HEK293 (cell line): Measurements from ENCODE around the gene RNASEH2A.

ENCODE experiments used
- AEBP2 ChIP-seq: fragments of 450-650 bp; formaldehyde crosslinking; IDR thresholded peaks from 2 replicates; pipeline ENCODE4 v1.5.1; 2016; ENCODE audit warnings: missing biosample characterization, missing genetic modification characterization, borderline replicate concordance
- KLF1 ChIP-seq: fragments of 450-650 bp; formaldehyde crosslinking; IDR thresholded peaks from 2 replicates; pipeline ENCODE4 v1.5.1; 2016; ENCODE audit warnings: missing biosample characterization, missing genetic modification characterization
- KLF17 ChIP-seq: fragments of 450-650 bp; formaldehyde crosslinking; IDR thresholded peaks from 2 replicates; pipeline ENCODE4 v1.5.1; 2016; ENCODE audit warnings: missing biosample characterization, missing genetic modification characterization
- WT1 ChIP-seq: fragments of 450-650 bp; formaldehyde crosslinking; IDR thresholded peaks from 2 replicates; pipeline ENCODE4 v1.5.1; 2016; ENCODE audit warnings: missing biosample characterization, missing genetic modification characterization
- YY2 ChIP-seq: fragments of 450-650 bp; formaldehyde crosslinking; IDR thresholded peaks from 2 replicates; pipeline ENCODE4 v1.5.1; 2016; ENCODE audit warnings: missing biosample characterization, missing genetic modification characterization
- ZBTB17 ChIP-seq: fragments of 450-650 bp; formaldehyde crosslinking; IDR thresholded peaks from 2 replicates; pipeline ENCODE4 v1.5.1; 2016; ENCODE audit warnings: missing biosample characterization, missing genetic modification characterization
- ZBTB20 ChIP-seq: fragments of 450-650 bp; formaldehyde crosslinking; IDR thresholded peaks from 2 replicates; pipeline ENCODE4 v1.5.1; 2016; ENCODE audit warnings: missing biosample characterization, missing genetic modification characterization
- ZBTB26 ChIP-seq: fragments of 450-650 bp; formaldehyde crosslinking; optimal IDR thresholded peaks from 2 replicates; pipeline ENCODE3; 2016; ENCODE audit warnings: missing biosample characterization, mild to moderate bottlenecking, missing genetic modification characterization
- ZBTB49 ChIP-seq: fragments of 450-650 bp; formaldehyde crosslinking; IDR thresholded peaks from 2 replicates; pipeline ENCODE4 v1.5.1; 2016; ENCODE audit warnings: missing biosample characterization, missing genetic modification characterization, low read depth
- ZBTB7A ChIP-seq: fragments of 450-650 bp; formaldehyde crosslinking; IDR thresholded peaks from 2 replicates; pipeline ENCODE4 v1.5.1; 2016; ENCODE audit warnings: low read depth, missing biosample characterization, missing genetic modification characterization
- ZIC2 ChIP-seq: fragments of 450-650 bp; formaldehyde crosslinking; IDR thresholded peaks from 2 replicates; pipeline ENCODE4 v1.5.1; 2016; ENCODE audit warnings: missing biosample characterization, missing genetic modification characterization
- ZNF121 ChIP-seq: fragments of 450-650 bp; formaldehyde crosslinking; IDR thresholded peaks from 2 replicates; pipeline ENCODE4 v1.5.1; 2016; ENCODE audit warnings: missing biosample characterization, missing genetic modification characterization
- ZNF157 ChIP-seq: fragments of 450-650 bp; formaldehyde crosslinking; IDR thresholded peaks from 2 replicates; pipeline ENCODE4 v1.5.1; 2016; ENCODE audit warnings: missing biosample characterization, missing genetic modification characterization
- ZNF175 ChIP-seq: fragments of 450-650 bp; formaldehyde crosslinking; IDR thresholded peaks from 2 replicates; pipeline ENCODE4 v1.5.1; 2016; ENCODE audit warnings: missing biosample characterization, missing genetic modification characterization
- ZNF280C ChIP-seq: fragments of 450-650 bp; formaldehyde crosslinking; IDR thresholded peaks from 2 replicates; pipeline ENCODE4 v1.5.1; 2016; ENCODE audit warnings: missing biosample characterization, missing genetic modification characterization
- ZNF37A ChIP-seq: fragments of 450-650 bp; IDR thresholded peaks from 2 replicates; pipeline ENCODE4 v1.5.1; 2018; ENCODE audit warnings: missing biosample characterization, missing genetic modification characterization
- ZNF394 ChIP-seq: fragments of 450-650 bp; formaldehyde crosslinking; IDR thresholded peaks from 2 replicates; pipeline ENCODE4 v1.5.1; 2016; ENCODE audit warnings: missing biosample characterization, missing genetic modification characterization, mild to moderate bottlenecking, moderate library complexity, borderline replicate concordance
- ZNF433 ChIP-seq: fragments of 450-650 bp; formaldehyde crosslinking; IDR thresholded peaks from 2 replicates; pipeline ENCODE4 v1.5.1; 2016; ENCODE audit warnings: missing biosample characterization, missing genetic modification characterization, low read depth
- ZNF488 ChIP-seq: fragments of 450-650 bp; formaldehyde crosslinking; IDR thresholded peaks from 2 replicates; pipeline ENCODE4 v1.5.1; 2016; ENCODE audit warnings: missing biosample characterization, missing genetic modification characterization
- ZNF521 ChIP-seq: fragments of 450-650 bp; formaldehyde crosslinking; IDR thresholded peaks from 2 replicates; pipeline ENCODE4 v1.5.1; 2017; ENCODE audit warnings: missing biosample characterization, mild to moderate bottlenecking, missing genetic modification characterization
- ZNF596 ChIP-seq: fragments of 450-650 bp; IDR thresholded peaks from 2 replicates; pipeline ENCODE4 v1.5.0; 2018; ENCODE audit warnings: missing biosample characterization, mild to moderate bottlenecking, missing genetic modification characterization, moderate library complexity
- ZNF645 ChIP-seq: fragments of 450-650 bp; formaldehyde crosslinking; IDR thresholded peaks from 2 replicates; pipeline ENCODE4; 2016; ENCODE audit warnings: missing biosample characterization, missing genetic modification characterization
- ZNF747 ChIP-seq: fragments of 450-650 bp; formaldehyde crosslinking; IDR thresholded peaks from 2 replicates; pipeline ENCODE4 v1.5.1; 2016; ENCODE audit warnings: missing biosample characterization, missing genetic modification characterization
- ZSCAN4 ChIP-seq: fragments of 450-650 bp; formaldehyde crosslinking; IDR thresholded peaks from 2 replicates; pipeline ENCODE4 v1.5.1; 2017; ENCODE audit warnings: missing biosample characterization, missing genetic modification characterization
- ZSCAN5A ChIP-seq: fragments of 450-650 bp; formaldehyde crosslinking; IDR thresholded peaks from 2 replicates; pipeline ENCODE4 v1.5.1; 2016; ENCODE audit warnings: missing biosample characterization, missing genetic modification characterization

RNASEH2A gene

GRCh38 chr19:12806242-12807081 lies at the start of gene RNASEH2A (continued):
- TF ChIP-seq ZNF433 (tag by site-specific recombination) (no peak), KLF1 (tag by site-specific recombination) (peak; percentile 97), ZBTB26 (peak; percentile 97), ZBTB20 (peak; percentile 99), ZNF488 (tag by site-specific recombination) (no peak), ZBTB7A (tag by site-specific recombination) (peak; percentile 70; the same call in 1 of the 2 replicates), ZNF175 (no peak), ZNF121 (tag by site-specific recombination) (no peak), AEBP2 (peak; percentile 6; the same call in 1 of the 2 replicates), ZNF37A (tag by site-specific recombination) (no peak), WT1 (peak; percentile 30; the same call in 1 of the 2 replicates), KLF17 (peak; percentile 97), ZNF521 (tag by site-specific recombination) (no peak), ZSCAN4 (tag by site-specific recombination) (no peak), ZNF394 (peak; percentile 36; the same call in 1 of the 2 replicates), ZBTB17 (tag by site-specific recombination) (peak; percentile 63), ZNF596 (tag by site-specific recombination) (no peak), ZNF280C (no peak), YY2 (tag by site-specific recombination) (peak; percentile 80), ZNF747 (tag by site-specific recombination) (no peak), ZIC2 (tag by site-specific recombination) (peak; percentile 73), ZBTB49 (tag by site-specific recombination) (no peak), ZNF157 (tag by site-specific recombination) (no peak), ZSCAN5A (tag by site-specific recombination) (peak; percentile 69; the same call in 1 of the 2 replicates), ZNF645 (tag by site-specific recombination) (no peak)
